Skeletal muscle cell (primary cell): Measurements from ENCODE around the gene LAMTOR3.
"Not testable (repeated sequence)": the region's sequence is repeated elsewhere in the genome, so short reads cannot be mapped to it uniquely, and the experiment has no call there.

Experiments
- DNase-seq: peaks from one replicate; pipeline ENCODE4 v3.0.0-alpha.2; 2010; ENCODE audit warnings: low read depth
- H3K4me3 ChIP-seq: 2 replicates; pipeline ENCODE4 v1.5.1; 2011; ENCODE audit warnings: low read depth, mild to moderate bottlenecking, control low read depth, low read length, moderate library complexity

Gene LAMTOR3

DNA sequence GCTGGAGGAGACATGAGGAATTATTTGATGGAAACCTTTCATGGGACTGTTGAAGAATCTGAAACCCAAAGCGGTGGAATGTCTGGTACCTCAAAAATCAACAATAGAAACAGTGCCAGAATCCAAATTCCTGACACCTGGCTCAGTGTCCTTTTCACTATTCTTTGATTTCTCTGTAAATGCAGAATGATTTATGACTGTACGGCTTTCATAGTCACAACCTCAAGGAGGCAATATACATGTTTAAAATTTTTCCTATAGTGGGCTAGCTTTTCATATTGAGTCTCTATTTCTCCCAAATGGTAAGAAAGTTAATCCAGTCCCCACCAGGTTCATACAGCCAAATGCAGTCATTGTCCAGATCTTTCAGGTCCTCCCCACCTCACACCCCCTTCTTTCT is 58.3 kb downstream of the LAMTOR3 start:
- DNase-seq: no peak
- H3K4me3 ChIP-seq: no peak overlapping the region

DNA sequence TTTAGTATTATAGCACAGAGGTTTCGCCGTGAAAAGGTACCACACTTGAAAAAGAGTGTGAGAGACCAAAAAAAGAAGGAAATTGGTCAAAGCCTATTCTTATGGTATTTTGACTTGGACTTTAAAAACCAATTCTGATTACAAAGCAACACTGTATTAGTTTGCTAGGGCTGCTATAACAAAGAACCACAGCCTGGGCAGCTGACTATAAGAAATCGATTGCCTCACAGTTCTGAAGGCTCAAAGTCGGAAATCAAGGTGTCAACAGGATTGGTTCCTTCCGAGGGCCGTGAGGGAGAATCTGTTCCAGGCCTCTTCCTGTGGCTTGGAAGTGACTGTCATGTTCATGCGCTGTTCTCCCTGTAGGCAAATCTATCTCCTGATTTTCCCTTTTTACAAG is 59.7 kb downstream of the LAMTOR3 start:
- no peak for DNase-seq

DNA sequence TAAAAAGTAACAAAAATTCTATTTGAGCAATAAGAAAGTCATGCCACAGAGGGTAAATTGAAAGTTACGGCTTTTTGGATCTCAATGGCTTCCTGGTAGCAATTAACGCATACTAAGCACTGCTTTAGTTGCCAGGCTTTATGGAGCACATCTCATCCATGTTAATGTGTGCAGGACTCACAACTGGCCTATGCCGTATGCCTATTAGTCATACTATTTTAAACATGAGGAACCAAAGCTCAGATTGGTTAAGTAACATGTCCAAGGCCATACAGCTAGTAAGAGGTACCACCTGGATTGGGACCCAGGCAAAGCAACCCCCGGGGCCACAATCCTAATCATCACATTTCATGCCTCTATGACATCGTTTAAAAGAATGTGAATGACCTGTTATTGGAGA is 60.5 kb downstream of the LAMTOR3 start:
- no peak overlapping the region for H3K4me3 ChIP-seq
- no peak for DNase-seq

More for the DNA sequence above, 59.7 kb downstream of the LAMTOR3 start:
- H3K4me3 ChIP-seq: no peak overlapping the region

DNA sequence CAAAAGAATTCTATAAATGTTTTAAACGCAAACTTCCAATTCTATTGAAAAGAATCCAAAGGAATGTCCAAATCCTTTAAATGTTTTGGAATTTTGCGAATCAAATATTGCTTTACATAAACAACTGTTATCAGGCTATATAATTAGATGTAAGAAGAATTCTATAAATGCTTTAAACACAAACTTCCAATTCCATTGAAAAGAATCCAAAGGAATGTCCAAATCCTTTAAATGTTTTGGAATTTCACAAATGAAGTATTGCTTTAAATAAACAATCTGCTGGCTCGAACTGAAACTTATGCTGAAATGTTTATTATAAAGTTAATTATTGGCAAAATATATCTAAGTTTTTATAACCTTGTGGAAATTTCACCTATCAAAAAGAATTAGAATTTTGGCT is 61.5 kb downstream of the LAMTOR3 start:
- no peak overlapping the region for H3K4me3 ChIP-seq
- no peak for DNase-seq

DNA sequence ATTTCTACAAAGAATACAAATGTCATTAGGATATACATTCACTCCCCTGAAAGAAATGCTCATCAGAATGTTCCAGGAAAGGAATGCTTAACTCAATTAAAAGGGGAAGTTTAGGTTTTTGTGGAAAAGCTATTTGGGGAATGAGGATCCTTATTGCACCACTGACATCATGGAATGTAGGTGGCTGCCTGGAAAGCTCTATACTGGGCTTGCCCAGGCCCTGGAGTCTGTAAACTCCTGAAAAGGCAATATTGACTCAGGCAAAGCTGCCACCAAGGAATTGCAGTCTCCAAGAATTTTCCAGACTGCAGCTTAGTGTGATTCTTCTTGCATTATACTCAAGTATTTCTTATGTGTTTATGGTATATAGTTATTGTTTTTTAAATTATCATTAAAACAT is 61.9 kb downstream of the LAMTOR3 start:
- DNase-seq: no peak
- no peak overlapping the region for H3K4me3 ChIP-seq

DNA sequence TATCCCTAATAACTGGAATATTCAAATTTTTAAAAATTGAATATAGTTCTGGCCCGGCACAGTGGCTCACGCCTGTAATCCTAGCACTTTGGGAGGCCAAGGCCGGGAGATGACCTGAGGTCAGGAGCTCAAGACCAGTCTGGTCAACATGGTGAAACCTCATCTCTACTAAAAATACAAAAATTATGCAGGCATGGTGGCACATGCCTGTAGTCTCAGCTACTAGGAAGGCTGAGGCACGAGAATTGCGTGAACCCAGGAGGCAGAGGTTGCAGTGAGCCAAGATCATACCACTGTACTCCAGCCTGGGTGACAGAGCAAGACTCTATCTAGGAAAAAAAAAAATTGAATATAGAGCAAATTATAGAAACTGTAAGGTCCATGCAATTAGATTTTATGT is 64.2 kb downstream of the LAMTOR3 start:
- H3K4me3 ChIP-seq: not testable (repeated sequence)

DNA sequence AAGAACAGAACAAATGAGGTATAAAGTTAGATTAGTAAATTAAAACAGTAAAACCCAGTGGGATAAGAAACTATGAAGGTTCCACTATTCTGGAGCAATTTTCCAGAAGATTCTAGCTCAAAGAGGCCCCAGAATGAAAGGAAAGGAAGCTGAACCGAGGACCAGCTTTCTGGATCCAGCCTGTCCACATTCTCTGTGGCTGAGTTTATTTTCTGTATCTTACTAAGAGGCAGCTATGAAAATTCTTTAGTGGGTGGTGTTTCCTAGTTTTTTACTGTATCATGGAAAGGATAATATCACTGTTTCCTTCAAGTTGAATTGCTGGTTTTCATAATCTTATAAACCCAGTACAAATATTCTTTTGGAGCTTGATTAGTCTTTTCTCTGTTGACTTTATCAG is 65.8 kb downstream of the LAMTOR3 start:
- H3K4me3 ChIP-seq: no peak overlapping the region
- DNase-seq: no peak

More for the DNA sequence above, 64.2 kb downstream of the LAMTOR3 start:
- not testable (repeated sequence) for DNase-seq
